SW 1271 (cell line): ENCODE measurements around the gene BRI3BP.
"Not testable (repeated sequence)": the region's sequence is repeated elsewhere in the genome, so short reads cannot be mapped to it uniquely, and the experiment has no call there.

Source experiments
- DNase-seq, 2 experiments: peaks; one replicate each; lab custom pipeline; 2025; lab: John Stamatoyannopoulos, UW

Gene BRI3BP

DNA sequence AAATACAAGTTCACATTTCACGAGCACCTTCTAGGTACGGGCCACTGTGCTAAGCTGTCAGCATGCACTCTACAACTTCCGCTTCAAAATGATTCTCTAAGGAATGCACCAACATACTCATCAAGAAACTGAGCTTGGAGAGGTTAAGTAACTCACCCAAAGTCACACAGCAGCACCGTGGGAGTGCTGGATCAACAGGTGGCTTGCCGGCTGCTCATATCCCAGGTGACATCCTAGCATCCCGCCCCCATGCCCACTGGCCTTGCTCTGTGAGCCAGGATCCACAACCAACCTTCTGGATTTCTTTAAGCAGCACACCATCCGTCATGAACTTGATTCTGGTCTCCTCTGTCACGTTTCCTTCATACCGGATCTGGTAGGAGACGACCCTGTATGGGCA, 21.2 kb upstream of the BRI3BP start:
- DNase-seq, result no peak

DNA sequence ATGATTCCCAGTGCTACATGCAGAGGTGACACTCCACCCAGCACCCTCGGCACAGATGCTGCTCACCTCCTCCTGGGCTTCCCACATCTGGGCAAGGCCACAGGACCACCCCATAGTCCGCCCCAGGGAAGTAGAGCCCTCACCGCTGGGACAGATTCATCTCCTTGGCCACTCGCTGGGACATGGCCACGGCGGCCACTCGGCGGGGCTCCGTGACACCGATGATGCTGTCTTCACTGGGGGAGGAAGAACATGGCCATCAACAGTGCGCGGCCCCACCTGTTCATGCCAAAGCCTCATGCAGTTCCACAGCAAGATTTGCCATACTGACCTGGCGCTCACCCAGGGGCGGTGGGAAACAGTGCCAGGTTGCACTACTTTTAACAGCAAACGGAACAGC, 18.2 kb upstream of the BRI3BP start:
- DNase-seq, result no peak

DNA sequence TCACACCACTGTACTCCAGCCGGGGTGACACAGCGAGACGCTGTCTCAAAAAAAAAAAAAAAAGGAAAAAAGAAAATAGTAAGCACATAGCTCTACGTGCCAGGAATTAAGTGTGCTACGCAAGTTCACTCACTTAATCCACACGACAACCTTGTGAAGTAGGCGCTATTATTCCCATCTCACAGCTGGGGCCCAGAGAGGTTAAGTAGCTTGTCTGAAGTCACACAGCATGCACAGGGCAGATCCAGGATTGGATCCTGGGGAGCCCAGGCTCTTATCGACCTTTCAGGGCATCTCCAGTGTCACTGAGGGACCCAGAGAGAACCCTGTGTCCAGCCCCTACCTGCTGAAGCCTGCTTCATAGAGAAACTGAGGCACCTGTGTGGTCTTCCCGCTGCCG, 16.4 kb upstream of the BRI3BP start:
- DNase-seq, result no peak

DNA sequence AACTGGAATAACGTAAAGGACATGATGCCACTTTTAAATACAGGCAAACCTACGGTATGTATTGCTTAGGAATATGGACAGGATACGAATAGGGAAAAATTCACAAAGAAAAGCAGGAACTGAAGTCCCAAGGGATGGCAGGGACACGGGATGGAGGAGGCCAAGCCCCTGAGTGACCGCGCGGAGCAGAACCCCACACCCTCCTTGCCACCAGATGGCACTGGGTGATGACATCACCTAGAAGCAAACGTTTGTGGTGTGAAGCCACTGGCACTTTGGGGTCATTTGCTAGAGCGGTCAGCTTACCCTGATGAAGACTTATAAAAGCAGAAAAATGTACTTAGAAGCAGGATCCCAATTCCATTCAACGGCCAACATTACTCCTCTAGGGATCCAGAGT, 13.9 kb upstream of the BRI3BP start:
- DNase-seq, result no peak

DNA sequence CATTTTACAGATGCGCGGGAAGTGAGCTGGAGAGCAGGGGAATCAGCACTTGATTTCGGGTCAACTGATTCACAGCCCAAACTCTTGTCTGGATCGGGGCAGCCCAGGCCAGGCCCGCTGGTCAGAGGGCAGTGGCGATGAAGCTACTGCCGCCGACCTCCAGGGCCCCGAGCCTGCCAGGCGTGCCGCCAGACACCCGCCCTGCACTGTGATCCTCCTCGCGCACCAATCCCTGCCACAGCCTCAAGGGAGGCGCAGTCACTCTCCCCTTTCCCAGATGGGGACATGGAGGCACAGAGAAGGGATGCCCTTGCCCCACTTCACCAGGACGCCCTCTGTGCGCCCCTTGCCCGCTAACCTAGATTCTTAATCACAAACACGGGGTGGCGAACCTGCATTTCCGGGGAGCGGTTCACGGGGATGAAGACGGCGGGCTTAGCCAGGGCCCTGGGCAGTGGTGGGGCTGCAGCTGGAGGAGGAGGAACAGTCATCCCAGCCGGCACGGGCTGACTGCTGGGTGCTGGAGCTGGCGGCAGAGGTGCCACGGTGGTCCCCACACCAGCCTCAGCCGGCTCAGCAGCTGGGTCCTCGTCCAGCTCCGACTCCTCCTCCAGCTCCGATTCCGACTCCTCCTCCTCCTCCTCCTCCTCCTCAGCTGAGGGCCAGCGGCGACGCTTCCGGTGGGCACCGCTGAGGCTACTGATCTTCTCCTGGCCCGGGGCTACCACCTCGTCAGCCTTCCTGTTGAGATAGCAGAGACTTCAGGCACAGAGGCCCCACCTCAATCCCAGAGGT, 13.2 kb upstream of the BRI3BP start:
- DNase-seq, result no peak

DNA sequence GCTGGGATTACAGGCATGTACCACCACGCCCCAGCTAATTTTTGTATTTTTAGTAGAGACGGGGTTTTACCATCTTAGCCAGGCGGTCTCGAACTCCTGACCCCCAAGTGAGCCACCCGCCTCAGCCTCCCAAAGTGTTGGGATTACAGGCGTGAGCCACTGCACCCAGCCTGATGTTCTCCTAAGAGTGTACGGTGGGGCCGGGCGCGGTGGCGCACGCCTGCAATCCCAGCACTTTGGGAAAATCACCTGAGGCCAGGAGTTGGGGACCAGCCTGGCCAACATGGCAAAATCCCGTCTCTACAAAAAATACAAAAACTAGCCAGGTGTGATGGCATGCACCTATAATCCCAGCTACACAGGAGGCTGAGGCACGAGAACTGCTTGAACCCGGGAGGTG, 6.6 kb upstream of the BRI3BP start:
- DNase-seq, result not testable (repeated sequence)

DNA sequence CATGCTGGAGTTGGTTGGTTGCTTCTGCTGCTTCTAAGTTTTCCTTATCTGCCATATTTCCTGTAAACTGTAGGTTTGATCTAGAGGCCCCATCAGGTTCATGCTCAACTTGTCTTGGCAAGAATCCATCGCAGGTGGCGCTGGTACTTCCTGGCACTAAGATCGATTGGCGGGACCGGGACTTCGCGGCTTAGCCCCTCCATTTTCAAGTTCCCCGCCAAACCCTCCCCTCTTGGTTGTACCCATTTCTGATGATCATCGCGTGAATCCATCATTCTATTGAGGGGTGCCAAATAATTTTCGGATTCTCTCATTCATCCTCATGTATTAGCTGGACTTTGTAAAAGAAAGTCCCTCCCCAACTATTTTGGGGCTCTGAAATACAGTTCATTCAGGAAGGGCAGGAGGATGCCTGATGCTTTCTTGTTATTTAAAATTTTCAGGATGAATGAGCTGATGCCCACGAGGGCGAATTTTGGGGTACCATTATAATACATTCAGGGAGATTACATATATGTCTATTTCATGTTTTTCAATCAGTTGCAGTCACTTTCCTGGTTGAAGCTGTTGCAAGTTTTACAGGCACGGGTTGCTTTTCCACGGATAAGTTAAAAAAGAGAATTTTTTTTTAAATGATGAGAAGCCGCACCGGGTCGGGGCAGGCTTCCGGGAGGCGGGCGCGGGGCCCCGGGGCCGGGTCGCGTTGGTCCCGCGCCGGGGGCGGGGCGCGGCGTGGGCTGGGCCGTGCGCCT, 395 bp upstream of the BRI3BP start:
- peak; percentile 72 to 86 for DNase-seq

DNA sequence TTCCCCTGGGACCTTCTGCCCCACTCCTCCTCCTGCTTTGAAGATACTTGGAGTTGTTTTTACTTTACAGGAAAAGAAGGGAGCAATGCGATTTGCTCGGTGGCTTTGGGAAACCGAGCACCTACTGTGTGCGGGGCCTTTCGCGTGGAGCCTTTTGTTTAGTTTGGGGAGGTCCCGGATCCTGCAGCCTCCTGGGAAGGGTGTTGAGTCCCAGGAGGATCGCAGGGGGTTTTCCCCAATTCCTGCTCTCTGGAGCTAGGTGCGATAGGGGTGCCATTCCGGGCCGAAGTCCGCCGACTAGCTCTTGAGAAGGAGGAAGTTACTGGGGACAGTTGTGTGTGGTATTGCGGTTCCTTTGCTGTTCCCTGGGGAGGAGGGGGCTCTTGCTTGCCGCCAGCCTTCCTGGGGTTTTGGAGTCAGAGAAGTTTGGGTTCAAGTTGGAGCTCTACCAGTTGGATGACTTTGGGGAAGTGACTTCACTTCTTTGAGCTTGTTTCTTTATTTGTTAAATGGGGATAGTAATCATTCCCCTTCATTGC, 1.1 kb downstream of the BRI3BP start:
- no peak for DNase-seq

DNA sequence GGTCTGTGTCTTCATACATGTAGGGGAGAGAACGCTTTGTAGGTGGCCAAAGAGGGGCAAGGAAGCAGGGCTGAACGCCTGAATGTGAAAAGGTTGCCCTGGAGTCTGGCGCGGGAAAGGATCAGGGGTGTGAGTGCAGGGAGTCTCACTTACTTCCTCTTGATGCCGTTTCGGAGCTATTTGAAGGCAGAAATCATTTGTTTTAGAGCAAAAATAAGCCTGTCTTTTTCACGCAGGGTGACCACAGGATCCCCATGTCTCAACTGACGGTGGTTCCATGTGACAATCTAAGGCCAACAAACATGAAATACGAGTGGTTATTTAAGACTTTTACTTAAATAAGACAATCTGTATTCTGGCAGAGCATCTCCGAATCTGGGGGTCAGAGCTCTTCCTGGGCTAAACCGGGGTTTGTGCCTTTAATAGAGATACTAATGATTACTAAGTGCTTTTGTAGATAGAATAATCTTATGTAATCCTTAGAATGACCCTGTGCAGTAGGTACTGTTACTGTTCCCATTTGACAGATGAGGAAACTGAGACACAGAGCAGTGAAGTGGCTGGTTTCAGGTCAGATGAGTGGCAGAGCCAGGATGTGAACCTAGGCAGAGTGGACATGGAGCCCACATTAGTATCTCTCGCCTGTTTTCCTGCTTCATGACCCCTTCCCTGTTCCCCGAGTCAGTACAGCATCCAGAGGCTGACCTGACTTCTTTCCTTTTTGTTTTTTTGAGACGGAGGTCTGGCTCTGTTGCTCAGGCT, 1.9 kb downstream of the BRI3BP start:
- no peak for DNase-seq

DNA sequence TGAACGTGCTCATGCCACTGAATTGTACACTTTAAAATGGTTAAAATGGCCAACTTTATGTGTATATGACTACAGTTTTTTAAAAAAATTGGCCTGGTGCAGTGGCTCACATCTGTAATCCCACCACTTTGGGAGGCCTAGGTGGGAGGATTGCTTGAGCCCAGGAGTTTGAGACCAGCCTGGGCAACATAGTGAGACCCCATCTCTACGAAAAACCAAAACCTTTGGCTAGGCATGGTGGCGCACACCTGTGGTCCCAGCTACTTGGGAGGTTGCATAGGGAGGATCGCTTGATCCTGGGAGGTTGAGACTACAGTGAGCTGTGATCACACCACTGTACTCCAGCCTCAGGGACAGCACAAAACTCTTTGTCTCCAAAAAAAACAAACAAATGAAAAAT, 5.3 kb downstream of the BRI3BP start:
- DNase-seq, result no peak

DNA sequence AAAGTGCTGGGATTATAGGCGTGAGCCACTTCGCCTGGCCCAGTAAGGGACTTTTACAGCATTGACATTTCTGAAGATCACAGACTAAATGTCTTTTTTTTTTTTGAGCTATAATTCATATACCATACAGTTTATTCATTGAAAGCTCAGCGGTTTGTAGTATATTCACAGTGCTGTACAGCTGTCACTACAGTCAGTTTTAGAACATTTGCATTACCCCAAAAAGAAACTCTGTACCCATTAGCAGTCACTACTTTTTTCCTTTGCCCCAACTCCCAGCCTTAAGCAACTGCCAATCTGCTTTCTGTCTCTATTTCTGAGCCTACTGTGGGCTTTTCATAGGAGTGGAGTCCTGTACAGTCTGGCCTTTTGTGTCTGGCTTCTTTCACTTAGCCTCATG, 8.2 kb downstream of the BRI3BP start:
- DNase-seq, result no peak

DNA sequence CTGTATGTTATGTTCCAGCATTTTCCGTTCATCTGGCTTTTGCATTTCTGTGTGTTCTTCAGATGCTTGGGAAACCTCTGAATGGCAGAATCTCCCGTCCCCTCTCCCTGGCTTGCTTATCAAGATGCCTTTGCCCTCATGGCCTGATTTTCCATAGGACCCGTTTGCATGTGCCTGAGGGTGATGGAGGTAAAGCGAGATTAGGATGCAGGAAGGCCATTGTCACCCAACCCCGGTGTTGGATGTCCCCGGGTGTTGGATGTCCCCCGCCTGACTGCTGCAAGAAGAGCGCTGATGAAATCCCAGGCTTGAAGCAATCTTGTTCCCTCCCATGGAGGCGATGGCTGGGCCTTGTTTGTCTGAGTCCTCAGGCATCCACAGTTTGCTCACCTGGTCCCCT, 9.6 kb downstream of the BRI3BP start:
- no peak for DNase-seq

DNA sequence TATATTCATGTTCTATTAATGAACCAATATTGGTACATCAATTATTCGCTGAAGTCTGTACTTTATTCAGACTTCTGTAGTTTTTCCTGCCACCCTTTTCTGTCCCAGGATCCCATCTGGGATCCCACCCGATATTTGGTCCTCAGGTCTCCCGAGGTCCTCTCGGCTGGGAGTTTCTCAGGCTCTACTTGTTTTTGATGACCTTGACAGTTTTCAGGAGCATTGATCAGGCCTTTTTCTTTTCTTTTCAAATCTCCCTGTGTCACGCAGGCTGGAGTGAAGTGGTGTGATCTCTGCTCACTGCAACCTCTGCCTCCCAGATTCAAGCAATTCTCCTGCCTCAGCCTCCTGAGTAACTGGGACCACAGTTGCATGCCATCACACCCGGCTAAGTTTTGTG, 11.2 kb downstream of the BRI3BP start:
- no peak for DNase-seq

DNA sequence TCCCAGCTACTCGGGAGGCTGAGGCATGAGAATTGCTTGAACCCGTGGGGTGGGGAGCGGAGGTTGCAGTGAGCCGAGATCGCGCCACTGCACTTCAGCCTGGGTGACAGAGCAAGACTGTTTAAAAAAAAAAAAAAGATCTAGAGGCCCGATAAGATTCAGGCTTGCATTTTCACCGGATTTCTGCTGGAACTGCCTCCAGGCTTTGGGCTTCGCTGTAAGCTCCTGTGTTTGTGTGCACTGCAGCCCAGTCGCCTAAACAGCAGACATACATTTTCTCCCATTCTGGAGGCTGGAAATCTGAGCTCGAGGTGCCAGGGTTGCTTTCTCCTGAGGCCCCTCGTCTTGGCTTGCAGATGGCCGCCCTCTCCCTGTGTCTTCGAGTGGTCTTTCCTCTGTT, 12.2 kb downstream of the BRI3BP start:
- no peak for DNase-seq

DNA sequence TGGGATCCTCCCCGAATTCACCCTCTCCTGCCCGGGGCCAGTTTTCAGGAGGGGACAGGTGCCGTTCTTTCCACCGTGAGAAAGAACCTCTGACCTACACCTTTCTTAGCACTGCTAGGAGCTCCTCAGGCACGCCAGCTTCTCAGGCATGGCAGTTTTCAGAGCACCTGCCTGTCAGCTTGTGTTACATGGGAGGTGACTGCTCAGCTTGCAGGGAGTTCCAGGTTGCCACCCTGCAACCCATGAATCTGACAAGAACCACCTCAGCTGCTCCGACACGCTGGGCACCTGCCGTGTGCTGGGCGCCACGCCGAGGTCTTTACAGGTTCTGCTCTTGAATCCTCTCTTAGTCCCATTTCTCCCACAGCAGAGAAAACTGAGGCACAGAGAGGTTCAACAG, 12.9 kb downstream of the BRI3BP start:
- no peak for DNase-seq

DNA sequence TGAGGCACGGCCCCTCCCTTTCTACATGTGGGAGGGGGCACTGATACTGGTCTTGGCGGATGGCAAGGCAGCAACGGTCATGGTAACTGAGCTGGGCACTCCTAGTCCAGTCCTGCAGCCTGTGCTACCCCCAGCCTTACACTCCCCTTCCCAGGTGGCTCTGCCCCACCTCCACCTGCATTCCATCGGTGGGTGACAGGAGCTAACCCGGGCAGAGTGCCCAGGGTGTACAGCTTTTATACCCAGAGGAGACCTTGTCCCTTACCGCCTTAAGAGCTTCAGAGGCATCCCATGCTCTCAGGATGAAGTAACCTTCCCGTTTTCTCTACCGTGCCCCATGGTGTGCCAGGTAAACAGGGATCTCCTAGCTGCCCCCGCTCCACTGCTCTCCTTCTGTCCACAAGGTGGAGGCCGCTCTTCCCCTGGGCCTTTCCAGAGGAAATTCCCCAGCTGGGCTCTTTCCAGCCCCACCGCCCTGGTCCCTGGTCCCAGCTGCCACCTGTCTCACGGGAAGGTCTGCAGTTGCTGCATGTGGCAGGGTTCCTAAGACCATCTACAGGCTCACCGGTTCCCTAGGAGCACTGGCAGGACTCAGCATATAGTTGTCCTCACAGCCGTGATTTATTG, 20.5 kb downstream of the BRI3BP start:
- no peak for DNase-seq

DNA sequence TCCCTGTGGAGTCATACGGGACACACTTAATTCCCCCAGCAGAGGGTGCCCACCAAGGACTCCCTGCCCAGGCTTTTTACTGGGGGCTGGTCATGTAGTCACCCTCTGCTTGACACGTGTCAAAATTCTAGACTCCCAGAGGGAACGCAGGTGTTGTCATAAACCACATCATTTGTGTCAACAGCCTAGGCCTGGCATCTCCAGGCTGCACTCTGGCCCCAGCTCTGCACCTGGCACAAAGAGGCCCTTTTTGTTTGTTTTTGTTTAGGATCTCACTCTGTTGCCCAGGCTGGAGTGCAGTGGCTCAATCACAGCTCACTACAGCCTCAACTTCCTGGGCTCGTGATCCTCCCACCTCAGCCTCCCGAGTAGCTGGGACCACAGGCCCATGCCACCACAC, 21.1 kb downstream of the BRI3BP start:
- no peak for DNase-seq

DNA sequence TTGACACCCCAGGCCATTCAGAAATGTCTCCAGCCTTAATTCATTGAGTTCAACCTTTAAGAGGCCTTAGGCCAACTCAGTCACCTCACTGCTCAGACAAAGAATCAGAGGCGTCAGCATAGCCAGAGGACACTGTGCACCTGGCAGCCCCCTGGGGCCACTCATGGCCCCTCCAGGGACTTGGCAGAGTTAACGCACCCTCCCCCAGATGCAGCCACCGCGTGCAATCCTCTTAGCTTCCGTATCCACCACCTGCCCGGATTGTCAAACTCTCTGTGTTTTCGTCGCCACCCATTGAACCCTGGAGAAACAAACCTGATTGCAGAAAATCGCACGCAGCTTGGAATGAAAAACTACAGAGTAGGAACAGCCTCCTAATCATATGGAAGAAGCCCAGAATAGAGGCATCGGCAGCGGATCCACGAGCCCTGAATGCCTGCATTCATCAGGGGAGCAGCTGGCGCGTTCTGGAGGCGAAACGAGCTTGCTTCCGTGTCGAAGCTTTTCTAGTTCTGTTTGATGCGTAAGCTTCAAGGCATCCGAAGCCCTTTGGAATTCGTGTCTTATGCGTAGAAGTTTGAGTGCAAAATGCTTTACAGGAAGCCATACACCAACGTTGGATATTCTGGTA, 22.4 kb downstream of the BRI3BP start:
- DNase-seq, result no peak

DNA sequence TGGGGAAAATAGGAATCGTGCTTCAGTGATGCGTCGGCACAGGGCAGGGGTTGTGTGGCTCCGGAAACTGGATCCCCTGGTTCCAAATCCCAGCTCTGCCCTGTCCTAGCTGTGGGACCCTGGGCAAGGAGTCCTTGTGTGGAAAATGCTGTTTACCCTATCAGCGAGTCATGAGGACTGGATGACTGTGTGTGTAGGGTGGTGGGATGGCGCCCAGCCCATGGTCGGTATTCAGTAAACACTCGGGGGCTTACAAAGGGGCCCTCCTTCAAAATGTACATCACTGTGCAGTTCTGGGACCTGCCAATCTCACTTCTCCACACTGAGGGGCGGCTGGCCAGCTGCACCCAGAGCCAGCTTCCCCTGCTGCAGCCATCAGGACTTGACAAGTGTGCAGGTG, 24.4 kb downstream of the BRI3BP start:
- DNase-seq, result no peak

DNA sequence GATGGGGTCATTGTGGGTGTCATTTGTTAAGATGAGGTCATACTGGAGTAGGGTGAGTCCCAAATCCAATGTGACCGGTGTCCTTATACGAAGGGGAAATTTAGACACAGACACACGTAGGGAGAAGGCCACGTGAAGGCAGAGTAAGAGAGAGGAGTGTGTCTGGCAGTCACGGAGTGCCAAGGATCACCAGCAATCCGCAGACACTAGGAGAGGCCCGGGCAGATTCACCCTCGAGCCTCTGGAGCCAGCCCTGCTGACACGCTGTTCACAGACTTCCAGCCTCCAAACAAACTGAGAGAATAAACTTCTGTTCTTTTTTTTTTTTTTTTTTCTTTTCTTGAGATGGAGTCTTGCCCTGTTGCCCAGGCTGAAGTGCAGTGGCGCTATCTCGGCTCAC, 24.9 kb downstream of the BRI3BP start:
- DNase-seq, result no peak

DNA sequence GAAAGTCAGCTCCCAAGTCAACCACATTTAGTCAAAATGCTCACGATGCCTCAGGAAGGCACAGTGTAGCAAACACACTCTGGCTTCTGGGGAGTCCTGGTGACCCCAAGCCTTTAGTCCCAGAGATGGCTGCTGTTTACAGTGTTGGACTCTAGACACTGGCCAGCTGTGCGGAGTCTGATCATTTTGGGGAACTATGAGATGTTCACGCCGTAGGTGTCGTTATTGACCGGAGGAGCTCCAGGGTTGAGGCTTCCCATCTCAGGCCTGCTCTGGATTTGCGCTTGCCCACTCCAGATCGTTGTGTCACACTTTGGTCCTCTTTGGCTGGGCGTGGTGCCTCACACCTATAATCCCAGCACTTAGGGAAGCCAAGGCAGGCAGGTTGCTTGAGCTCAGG, 27.7 kb downstream of the BRI3BP start:
- no peak for DNase-seq

DNA sequence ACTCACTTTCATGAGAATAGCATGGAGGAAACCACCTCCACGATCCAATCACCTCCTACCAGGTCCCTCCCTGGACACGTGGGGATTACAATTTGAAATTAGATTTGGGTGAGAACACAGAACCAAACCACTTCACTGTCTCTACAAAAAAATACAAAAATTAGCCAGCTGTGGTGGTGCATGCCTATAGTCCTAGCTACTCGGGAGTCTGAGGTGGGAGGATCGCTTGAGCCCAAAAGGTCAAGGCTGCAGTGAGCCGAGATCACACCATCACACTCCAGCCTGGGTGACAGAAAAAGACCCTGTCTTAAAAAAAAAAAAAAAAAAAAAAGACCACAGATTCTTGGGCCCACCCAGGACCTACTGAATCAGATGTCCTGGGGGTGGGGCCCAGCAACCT, 28.3 kb downstream of the BRI3BP start:
- DNase-seq, result no peak
